ENCODE results near the gene ODAD3. TPM values are rescaled to one million over a fixed set of nuclear protein-coding genes. Genes with fewer than 3 reads are reported as not detected.

Gene ODAD3
- polyA plus RNA-seq, 3 donors from 2014 or later: not detected

DNA sequence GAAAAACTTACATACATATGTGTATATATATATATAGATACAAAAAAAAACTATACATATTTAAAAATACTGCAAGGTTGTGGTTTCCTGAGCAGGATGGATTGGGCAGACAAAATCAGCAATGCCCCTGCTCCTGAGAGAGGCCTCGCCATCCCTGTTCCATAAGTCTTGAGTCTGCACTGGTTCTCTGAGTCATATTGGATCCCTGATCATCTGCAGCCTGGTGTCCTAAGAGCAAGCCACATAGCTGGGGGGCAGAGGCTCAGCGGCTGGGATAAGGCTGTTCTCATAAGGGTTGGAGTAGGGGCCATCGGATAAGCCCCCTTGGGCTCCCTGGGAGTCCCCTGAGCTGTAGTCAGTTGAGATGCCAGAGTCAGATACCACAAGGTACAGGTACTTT lies 57.2 kb downstream of the ODAD3 start:
- Mint-ChIP-seq H3K4me3 (no peak overlapping the region), H3K36me3 (peaks cover 4% of the 10 kb centered on the region in 3 donors), H3K9me3 (no peaks in the 10 kb centered on the region), H3K4me1 (peaks cover 25 to 39% of the 10 kb centered on the region in 2 donors), H3K27me3 (ENCODE audit: low read depth in 3 of 3) (peaks cover 9 to 19% (median 16%) of the 10 kb centered on the region in 3 donors), H3K27ac (peak overlapping the region in 1 of 6 donors; percentile 64)
- no peak for DNase-seq

DNA sequence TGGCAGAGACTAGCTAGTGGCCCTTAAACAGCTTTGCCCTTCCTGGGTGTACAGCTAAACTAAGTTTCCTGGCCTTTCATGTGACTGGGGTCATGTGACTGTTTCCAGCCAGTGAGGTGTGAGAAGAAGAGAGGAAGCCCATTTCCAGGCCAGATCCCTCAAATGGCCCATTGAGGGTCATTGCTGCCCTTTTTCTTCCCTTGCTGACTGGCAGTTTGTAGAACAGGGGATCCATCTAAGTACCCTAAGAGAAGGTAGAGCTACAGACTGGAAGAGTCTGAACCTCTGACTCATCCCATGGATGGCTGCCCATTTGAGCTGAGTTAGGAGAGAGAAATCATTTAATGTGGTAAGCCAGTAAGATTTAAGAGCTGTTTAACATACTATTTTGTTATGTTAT lies 57.7 kb downstream of the ODAD3 start:
- peaks cover 21 to 36% of the 10 kb centered on the region in 2 donors for H3K4me1 Mint-ChIP-seq
- H3K4me3 Mint-ChIP-seq: peak overlapping the region in 4 of 5 donors; percentile 3 to 64 (median 47)
- H3K36me3 Mint-ChIP-seq: peaks cover 4% of the 10 kb centered on the region in 3 donors
- H3K9me3 Mint-ChIP-seq: no peaks in the 10 kb centered on the region
- peak overlapping the region; percentile 18 to 87 (median 72) for H3K27ac Mint-ChIP-seq
- H3K27me3 Mint-ChIP-seq (ENCODE audit: low read depth in 3 of 3): peaks cover 9 to 15% (median 13%) of the 10 kb centered on the region in 3 donors
- DNase-seq: no peak

DNA sequence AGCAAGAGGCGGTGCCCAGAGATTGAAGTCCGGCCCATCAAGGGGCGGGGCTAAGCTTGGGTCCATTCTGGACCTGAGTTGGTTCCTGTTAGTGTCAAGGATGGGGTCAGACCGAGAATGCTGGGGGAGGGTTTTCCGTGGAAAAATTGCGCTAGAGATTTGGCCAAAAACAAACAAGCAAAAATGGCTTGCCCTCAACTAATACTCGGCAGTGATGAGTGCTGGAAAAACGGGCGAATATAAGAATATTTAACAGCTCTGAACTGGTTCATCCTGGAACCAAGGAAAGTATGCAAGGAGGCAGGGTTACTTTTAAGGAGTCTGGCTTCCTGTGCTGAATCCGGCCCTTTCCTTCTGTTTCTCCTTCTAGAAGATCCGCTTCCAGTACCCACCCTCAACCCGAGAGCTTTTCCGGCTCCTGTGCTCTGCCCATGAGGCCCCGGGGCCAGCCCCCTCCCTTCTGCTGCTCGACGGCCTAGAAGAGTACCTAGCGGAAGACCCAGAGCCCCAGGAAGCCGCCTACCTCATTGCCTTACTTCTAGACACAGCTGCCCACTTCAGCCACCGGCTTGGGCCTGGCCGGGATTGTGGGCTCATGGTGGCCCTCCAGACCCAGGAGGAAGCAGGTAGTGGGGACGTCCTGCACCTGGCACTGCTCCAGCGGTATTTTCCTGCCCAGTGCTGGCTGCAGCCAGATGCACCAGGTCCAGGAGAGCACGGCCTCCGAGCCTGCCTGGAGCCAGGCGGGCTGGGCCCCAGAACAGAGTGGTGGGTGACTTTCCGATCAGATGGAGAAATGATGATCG lies 59.6 kb downstream of the ODAD3 start:
- peaks cover 8 to 11% (median 11%) of the 10 kb centered on the region in 3 donors for H3K36me3 Mint-ChIP-seq

DNA sequence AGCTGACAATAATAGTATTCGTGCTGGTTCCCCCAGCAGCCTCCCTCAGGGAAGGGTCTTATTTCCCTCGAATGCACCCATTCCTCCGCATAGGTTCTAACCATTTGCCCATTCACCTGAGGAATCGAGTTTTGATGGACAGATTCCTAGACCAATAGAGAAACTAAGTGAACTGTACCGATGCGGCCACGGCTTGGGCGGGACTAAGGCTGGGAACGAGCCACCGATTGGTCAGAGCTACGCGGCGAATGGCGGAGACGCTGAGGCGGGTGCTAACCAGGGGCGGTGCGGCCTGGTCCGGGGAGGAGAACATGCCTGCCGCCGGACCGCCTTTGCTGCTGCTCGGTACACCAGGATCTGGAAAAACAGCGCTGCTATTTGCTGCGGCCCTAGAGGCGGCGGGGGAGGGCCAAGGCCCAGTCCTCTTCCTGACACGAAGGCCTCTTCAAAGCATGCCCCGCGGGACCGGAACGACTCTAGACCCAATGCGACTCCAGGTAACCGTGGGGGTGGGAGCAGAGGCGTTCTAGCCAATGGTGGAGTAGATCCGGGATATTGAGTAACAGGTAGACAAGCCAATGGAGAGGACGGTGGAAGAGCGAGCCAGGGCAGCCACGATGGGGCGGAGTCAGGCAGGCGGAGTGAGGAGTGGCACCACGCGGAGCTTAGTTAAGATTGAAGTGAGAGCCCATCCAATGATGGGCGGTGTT lies 60.3 kb downstream of the ODAD3 start, which contains the start of gene SWSAP1:
Gene SWSAP1, plus strand, starts transcription at position 234 of the 710 bp plus-strand sequence. Its CDS starts 15 bp downstream, at position 249.
- Mint-ChIP-seq H3K27ac (no peak within 1 kb of the TSS), H3K9me3 (no peaks in the 10 kb centered on the region), H3K27me3 (ENCODE audit: low read depth in 3 of 3) (no peaks in the 10 kb centered on the region), H3K4me1 (peaks cover 0 to 14% of the 10 kb centered on the region in 2 donors), H3K36me3 (peaks cover 8 to 12% (median 11%) of the 10 kb centered on the region in 3 donors), H3K4me3 (peak within 1 kb of the TSS in 1 of 5 donors; percentile 38)
- DNase-seq: peak; percentile 98 to 99 (median 99)

More for the DNA sequence above, 59.6 kb downstream of the ODAD3 start:
- H3K27ac Mint-ChIP-seq: no peak overlapping the region
- H3K4me1 Mint-ChIP-seq: peaks cover 5 to 19% of the 10 kb centered on the region in 2 donors
- H3K4me3 Mint-ChIP-seq: no peak overlapping the region
- no peaks in the 10 kb centered on the region for H3K27me3 Mint-ChIP-seq (ENCODE audit: low read depth in 3 of 3)
- no peaks in the 10 kb centered on the region for H3K9me3 Mint-ChIP-seq
- DNase-seq: peak; percentile 59 to 68 (median 68)

DNA sequence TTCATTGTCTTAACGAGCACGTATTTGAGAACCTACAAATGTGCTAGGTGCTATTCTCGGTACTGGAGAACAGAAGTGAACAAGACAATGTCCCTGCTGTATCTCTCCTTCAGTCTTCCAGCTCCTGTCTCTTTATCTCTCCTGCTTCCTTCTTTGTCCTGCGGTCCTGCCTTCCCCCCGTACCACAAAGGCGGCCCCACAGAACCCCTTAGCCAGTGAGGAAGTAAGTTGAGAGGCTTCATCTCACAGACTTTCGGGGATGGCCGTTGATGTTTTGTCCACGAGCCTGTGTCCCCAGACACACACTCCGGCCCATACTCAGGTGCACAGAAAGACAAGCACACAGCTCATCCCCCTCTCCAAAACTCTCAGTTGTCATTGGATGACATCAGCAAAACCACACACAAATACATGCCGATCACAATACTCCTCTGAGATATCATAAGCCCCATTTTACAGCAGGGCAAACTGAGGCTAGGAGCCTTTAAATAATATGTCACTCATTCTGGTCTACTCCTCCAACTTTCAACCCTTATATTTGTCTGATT lies 61.0 kb downstream of the ODAD3 start:
- H3K4me3 Mint-ChIP-seq: no peak overlapping the region
- H3K4me1 Mint-ChIP-seq: peaks cover 0 to 14% of the 10 kb centered on the region in 2 donors

DNA sequence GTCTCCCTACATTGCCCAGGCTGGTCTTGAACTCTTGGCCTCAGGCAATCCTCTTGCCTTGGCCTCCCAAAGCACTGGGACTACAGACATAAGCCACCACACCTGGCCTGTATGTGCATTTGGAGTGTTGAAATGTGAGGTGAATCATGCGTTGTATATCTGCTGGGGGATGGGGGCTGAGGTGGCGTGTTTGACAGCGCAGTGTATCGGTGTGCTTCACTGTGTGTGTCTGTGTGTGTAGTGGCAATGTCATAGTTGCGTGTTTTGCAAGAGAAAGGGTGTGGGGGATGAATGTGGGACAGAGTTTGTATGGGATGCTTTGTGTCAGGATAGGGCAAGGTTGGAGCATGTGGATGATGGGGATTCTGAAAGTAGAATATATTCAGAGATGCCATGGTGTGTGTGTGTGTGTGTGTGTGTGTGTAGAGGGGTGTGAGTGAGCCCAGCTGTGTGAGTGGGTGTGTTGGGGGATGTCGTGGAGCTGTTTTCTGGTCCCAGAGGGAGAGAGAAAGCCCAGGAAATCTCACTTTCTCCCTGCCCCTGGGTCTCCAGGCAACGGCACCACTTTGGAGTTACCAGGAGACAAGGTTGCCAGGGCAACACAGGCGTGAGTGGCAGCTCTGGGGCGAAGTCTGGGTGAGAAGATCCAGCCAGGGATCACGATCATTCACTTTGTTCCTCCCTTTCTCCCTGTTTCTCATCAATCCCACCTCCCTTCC lies 61.6 kb downstream of the ODAD3 start:
- no peak for DNase-seq
- H3K36me3 Mint-ChIP-seq: peaks cover 11 to 16% (median 11%) of the 10 kb centered on the region in 3 donors
- H3K27ac Mint-ChIP-seq: peak overlapping the region in 2 of 6 donors; percentile 29 to 55
- H3K4me3 Mint-ChIP-seq: peak overlapping the region in 3 of 5 donors; percentile 15 to 57 (median 38)
- H3K4me1 Mint-ChIP-seq: peaks cover 0 to 14% of the 10 kb centered on the region in 2 donors
- peaks cover 0 to 2% (median 0%) of the 10 kb centered on the region in 3 donors for H3K27me3 Mint-ChIP-seq (ENCODE audit: low read depth in 3 of 3)
- no peaks in the 10 kb centered on the region for H3K9me3 Mint-ChIP-seq

More for the DNA sequence above, 61.0 kb downstream of the ODAD3 start:
- H3K27ac Mint-ChIP-seq: no peak overlapping the region
- no peak for DNase-seq
- no peaks in the 10 kb centered on the region for H3K27me3 Mint-ChIP-seq (ENCODE audit: low read depth in 3 of 3)
- no peaks in the 10 kb centered on the region for H3K9me3 Mint-ChIP-seq
- H3K36me3 Mint-ChIP-seq: peaks cover 11 to 16% (median 11%) of the 10 kb centered on the region in 3 donors

DNA sequence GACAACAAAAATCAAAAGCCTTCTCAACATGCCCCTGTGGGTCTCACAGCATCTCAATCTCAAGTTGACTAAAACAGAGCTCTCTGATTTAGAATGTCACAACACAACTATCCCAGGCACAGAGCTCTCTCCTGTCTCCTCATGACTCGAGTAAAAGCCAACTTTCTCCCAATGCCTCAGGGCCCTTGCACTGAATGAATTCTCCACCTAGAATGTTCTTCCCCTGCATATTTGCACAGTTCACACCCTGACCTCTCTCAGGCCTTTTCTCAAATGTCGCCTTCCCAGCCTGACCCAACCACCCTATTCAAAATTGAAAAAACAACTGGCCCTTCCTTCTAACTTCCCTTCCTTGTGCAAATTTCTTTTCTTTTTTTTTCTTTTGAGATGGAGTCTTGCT lies 64.2 kb downstream of the ODAD3 start:
- Mint-ChIP-seq H3K9me3 (no peaks in the 10 kb centered on the region), H3K4me1 (peaks cover 0 to 5% of the 10 kb centered on the region in 2 donors), H3K27me3 (ENCODE audit: low read depth in 3 of 3) (peaks cover 0 to 4% (median 0%) of the 10 kb centered on the region in 3 donors), H3K4me3 (no peak overlapping the region), H3K27ac (no peak overlapping the region), H3K36me3 (peaks cover 6 to 12% (median 10%) of the 10 kb centered on the region in 3 donors)
- no peak for DNase-seq

Other genes starting within 250 kb of the ODAD3 start
- gene KANK2, start 237.6 kb downstream of the ODAD3 start, polyA plus RNA-seq: under 1 TPM in 2 of 3 donors, not detected in 1; 0.08 to 0.57 TPM
- not detected for gene ANGPTL8, start 195.5 kb downstream of the ODAD3 start, polyA plus RNA-seq
- not detected for gene DOCK6, start 172.6 kb downstream of the ODAD3 start, polyA plus RNA-seq
- gene TSPAN16, start 139.0 kb downstream of the ODAD3 start, polyA plus RNA-seq: not detected
- 1 to 10 TPM; 1.6 to 2.9 (median 2.2) TPM for gene RAB3D, start 95.5 kb downstream of the ODAD3 start, polyA plus RNA-seq
- gene TMEM205, start 88.9 kb downstream of the ODAD3 start, polyA plus RNA-seq: 10 to 100 TPM; 73.3 to 91.2 (median 81.4) TPM
- 10 to 100 TPM; 26.5 to 32.4 (median 28.8) TPM for gene CCDC159, start 88.6 kb downstream of the ODAD3 start, polyA plus RNA-seq
- 1 to 10 TPM; 1.2 to 2.7 (median 1.8) TPM for gene PLPPR2, start 79.7 kb downstream of the ODAD3 start, polyA plus RNA-seq
- gene SWSAP1, start 60.5 kb downstream of the ODAD3 start, polyA plus RNA-seq: 1 to 10 TPM; 7.0 to 8.7 (median 8.3) TPM
- gene EPOR, start 50.8 kb downstream of the ODAD3 start, polyA plus RNA-seq: 1 to 10 TPM; 3.6 to 5.8 (median 5.4) TPM
- gene RGL3, start 15.8 kb downstream of the ODAD3 start, polyA plus RNA-seq: not detected
- gene PRKCSH, start 514 bp upstream of the ODAD3 start, polyA plus RNA-seq: 10 to 100 TPM; 13.7 to 75.6 (median 28.4) TPM
- not detected for gene ELAVL3, start 45.9 kb upstream of the ODAD3 start, polyA plus RNA-seq
- gene ZNF653, start 70.7 kb upstream of the ODAD3 start, polyA plus RNA-seq: 1 to 10 TPM in 2 of 3 donors, under 1 TPM in 1; 0.78 to 3.3 (median 1.1) TPM
- 10 to 100 TPM; 25.6 to 29.4 (median 26.2) TPM for gene ECSIT, start 94.0 kb upstream of the ODAD3 start, polyA plus RNA-seq
- not detected for gene CNN1, start 103.7 kb upstream of the ODAD3 start, polyA plus RNA-seq
- 100 to 1,000 TPM in 1 of 3 donors, 10 to 100 TPM in 2; 88.4 to 102 (median 98.3) TPM for gene ELOF1, start 124.1 kb upstream of the ODAD3 start, polyA plus RNA-seq
- gene ACP5, start 142.5 kb upstream of the ODAD3 start, polyA plus RNA-seq: 10 to 100 TPM; 10.9 to 14.0 (median 13.9) TPM
- gene ZNF627, start 162.4 kb upstream of the ODAD3 start, polyA plus RNA-seq: 1 to 10 TPM; 6.1 to 9.6 (median 6.9) TPM